EH (cell line): ENCODE results near the gene EZR.
"Not testable (repeated sequence)": the region's sequence is repeated elsewhere in the genome, so short reads cannot be mapped to it uniquely, and the experiment has no call there.

ENCODE experiments used
- DNase-seq: peaks from one replicate; pipeline ENCODE4 v3.0.0-alpha.2; 2015; ENCODE audit warnings: low read depth

Gene EZR

DNA sequence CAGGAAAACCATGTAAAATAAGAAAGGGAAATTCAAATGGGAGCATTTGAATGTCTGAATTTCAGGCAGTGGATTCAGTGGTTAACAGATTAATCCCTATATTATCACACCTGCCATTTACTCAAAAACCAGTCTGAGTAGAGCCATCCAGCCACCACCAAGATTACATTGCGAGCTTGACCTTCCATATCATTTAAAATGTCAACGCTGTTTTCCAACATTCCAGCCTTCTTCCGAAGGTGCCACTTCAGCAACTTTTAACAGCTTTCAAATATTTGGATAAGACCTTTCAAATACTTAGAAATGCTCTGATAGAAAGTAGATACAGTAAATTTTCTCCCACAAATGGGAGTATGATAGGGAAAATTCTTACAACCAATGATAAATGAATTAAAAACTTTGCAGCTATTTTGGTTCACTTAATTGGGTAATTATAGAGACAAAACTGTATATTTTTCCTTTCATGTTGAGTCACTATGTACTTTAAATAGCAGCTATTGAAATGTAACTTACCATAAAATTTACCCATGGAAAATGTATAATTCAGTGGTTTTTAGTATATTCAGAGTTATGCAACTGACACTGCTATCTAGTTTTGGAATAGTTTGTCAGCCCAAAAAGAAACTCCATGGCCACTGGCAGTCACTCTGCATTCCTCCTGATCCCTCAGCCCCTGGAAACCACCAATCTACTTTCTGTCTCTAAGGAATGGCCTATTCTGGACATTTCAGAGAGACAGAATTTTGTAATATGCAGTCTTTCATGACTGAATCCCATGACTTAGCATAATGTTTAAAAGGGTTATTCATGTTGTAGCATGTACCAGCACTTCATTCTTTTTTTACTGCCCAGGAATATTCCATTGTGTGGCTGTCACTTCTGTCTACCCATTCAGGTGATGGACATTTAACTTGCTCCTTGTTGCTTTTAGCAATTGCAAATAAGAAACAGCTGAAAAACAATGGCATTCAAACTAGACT lies 21.5 kb downstream of the EZR start:
- peak; percentile 93 for DNase-seq

DNA sequence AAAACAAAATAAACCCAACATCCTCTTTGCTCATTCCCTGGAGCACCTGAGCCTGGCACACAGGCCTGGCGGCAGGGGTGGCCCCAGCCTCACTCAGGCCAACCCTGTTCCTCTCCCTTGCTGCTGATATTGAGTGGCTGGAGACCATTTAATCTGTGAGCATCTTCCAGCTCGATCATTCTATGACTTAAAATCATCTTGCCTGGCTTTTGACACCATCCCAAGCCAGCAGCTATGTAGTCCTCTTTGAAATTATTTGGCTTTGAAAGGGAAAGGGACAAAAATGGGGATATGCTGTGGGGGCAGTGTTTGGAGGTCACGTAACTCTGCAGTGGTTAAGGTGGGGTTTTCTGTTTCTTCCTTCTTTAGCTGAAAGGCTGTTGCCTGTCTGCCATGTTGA lies 22.8 kb downstream of the EZR start:
- no peak for DNase-seq

DNA sequence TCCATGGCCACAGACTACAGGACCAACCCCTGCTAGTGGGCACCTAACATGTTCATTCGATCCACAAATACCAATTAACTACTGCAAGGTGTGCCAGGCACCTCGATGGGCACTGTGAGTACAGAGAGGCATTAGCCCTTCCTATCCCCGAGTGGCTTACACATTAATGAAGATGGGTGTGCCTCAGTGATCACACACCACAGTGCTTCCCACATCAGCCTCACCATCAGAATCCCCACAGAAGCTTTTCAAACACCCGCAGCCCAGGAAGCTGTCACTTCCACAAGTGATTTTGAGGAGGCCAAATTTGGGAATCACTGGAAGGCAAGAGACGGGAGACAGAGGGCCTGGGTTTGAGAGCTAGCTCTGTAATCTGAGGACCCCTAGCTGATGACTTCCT lies 23.7 kb downstream of the EZR start:
- DNase-seq, result no peak

DNA sequence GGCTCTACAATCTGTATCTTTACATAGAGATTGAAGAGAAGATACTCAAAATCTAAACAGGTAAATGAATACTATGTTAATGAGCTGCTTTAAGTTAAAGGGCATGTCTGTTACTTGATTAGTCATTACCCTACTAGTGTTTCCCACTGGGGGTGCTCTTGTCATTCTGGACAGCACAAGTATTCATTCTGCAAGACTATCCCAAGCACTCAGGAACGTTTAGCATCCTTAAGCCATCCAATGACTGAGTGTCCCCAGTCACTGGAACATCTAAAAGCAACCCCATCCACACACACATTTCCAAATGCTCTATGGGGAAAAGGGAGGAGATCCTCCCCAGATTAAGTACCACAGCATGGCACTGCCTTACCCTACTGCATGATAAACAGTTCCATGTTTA lies 25.7 kb downstream of the EZR start:
- DNase-seq, result peak; percentile 79

DNA sequence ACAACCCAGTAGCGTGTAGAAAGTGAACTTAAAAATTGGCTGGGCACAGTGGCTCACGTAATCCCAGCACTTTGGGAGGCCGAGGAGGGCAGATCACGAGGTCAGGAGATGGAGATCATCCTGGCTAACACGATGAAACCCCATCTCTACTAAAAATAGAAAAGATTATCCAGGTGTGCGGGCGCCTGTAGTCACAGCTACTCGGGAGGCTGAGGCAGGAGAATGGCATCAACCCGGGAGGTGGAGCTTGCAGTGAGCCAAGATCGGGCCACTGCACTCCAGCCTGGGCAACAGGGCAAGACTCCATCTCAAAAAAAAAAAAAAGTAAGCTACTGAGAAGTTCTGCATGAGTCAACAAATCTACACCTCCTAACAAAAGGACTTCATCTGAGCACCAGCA lies 26.7 kb downstream of the EZR start:
- DNase-seq, result not testable (repeated sequence)

DNA sequence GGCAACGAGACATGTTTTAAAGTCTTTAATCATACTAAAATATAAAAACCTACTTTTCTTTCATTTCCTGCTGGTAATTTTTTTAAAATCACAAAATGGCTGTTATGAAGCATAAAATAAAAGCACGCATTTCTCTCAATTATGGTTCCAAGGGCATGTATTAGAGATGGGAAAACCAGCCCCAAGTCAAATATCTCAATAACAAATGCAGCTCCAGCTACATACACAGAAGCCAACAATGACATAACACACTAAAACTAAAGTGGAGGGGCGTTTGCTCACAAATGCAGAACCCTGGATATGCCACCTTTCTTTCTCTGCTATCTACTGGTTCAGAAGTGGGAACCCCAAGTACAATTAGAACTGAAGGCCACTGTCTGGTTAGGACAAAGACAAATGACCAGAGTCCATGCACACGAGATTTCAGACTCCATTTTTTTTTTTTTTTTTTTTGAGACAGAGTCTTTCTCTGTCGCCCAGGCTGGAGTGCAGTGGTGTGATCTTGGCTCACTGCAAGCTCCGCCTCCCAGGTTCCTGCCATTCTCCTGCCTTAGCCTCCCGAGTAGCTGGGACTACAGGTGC lies 27.8 kb downstream of the EZR start:
- no peak for DNase-seq

DNA sequence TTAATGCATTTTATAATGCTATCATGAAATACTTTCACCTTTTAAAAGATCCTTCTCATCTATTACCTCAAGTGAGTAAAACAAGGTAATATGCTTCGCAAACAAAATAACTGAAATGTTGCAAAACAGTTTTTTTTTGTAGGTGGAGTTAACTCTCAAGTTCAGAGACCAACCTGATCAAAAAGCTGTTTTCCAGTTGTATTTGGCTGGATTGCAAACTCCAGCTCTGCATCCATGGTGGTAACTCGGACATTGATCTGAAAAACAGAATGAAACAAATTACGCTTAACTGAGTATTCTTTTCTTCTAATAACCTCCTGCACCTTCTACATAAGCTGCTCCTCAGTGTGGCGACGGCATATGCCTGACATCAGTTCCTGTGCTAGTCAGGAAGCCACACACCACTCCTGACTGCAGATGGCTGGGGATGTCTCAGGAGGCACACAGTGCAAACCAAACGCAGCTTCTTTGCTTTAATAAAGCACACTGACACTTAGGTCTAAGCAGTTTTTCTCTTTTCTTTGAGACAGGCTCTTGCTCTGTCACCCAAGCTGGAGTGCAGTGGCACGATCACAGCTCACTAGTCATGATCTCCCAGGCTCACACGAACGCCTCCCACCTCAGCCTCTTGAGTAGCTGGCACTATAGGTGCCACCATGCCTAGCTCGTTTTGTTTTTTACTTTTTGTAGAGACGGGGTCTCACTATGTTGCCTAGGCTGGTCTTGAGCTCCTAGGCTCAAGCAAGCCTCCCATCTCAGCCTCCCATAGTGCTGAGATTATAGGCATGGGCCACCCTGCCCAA lies 29.9 kb downstream of the EZR start:
- DNase-seq, result no peak

DNA sequence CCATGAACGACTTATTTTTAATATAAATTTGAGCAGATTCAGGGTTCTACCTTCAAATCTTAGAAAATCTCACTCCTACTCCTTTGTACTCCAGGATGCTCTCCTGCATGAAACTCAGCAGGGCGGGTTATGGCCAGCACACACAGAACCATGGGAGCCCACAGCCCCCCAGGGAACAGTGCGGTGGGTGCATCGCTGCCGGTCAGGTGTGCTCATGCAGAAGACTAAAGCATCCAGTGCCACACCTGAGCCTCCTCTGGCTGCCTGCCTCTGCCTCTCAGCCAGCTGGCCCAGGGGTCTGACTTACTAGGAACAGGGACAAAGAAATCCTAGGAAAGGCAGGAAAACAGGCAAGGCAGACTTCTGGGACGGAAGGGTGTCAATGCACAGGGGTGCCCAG lies 31.8 kb downstream of the EZR start:
- no peak for DNase-seq

DNA sequence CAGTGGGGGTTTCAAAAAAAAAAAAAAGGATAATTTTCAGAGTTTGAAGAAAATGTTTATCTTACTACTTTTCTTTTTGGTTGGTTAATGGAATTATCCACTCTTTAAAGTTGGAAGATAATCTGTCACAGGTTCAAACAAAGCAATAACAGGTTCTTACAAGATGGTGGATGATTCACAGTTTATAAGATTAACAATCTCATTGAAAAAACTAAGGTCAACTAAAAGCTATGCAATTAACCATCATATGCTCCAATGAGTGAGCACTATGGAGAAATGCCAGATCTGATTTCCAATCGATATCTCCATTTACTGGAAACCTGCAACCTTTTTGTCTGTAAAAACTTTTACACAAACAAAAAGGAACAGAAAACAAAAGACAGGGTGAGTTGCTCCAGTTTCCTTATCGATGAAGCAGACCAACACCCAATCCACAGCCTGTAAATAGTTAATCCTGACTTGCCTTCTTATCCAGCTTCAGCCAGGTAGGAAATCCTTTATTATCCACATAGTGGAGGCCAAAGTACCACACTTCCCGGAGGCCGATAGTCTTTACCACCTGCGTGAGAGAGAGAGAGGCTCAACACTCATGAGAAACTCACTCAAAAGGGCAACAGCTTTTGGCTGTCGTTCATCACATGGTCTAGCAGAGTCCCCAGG lies 32.4 kb downstream of the EZR start:
- no peak for DNase-seq

DNA sequence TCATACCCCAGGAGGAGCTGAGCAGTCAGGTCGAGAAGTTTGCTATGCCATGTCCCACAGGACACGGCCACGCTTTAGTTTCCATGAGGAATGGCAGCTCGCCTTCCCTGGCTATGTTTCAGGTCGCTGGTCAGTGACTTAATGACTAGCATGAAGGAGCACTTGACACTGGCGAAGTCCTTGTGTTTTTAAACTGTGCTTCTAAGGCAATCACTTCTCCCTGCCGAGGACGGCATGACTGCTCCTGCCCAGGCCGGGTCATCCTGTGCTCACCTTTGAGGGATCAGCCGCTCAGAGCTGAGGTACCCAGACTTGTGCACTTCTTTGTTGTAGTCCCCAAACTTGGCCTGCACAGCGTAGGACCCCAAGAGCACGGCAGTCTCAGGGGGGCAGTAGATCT lies 34.1 kb downstream of the EZR start:
- DNase-seq, result no peak

DNA sequence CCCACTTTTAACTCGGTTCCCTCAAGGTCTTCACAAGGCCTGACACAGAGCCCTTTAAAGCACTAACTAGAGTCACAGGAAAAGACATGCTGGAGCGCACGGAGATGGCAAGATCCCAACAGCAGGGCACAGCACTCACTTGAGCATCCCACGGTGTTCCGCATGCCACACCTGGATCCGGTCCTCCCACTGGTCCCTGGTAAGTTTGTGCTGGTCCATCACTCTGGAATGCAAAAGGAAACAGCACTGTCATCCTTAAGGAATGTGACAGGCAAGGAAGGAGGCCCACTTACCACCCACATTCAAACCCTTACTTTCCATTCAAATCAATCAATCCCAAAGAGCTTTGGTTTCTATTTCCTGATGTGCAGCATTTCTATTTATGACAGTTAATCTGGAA lies 34.7 kb downstream of the EZR start:
- DNase-seq, result peak; percentile 55

DNA sequence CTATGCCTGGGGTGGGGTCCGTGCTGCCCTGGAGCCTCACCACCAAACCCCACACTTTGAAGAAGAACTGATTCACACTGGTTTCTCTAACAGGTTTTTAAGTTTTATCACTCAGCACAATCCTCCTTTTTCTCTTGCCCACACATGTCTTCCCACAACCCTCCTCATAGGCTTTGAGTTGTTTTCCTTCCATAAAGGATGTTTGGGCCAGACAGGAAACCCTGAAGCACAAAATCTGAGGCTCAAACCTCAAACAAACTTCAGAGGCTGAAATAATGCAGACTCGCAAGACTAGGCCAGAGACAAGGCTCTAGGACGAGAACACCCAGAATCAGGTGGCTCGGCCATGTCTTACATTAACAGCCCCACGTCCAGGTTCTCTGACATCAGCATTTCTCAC lies 35.3 kb downstream of the EZR start:
- DNase-seq, result no peak

DNA sequence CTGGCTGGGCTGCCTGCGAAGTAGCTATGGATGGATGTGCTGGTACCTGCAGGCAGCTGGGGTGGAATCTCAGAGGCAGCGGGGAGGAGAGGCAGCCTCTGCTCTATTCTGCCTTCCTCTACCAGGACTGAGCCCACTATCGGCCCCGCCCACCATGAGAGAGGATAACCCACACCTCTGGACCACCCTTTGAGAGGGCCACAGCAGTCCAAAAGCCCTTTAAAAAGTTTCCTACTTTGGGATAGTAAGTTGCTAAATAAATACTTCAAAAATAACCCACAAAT lies 36.1 kb downstream of the EZR start:
- DNase-seq, result no peak

DNA sequence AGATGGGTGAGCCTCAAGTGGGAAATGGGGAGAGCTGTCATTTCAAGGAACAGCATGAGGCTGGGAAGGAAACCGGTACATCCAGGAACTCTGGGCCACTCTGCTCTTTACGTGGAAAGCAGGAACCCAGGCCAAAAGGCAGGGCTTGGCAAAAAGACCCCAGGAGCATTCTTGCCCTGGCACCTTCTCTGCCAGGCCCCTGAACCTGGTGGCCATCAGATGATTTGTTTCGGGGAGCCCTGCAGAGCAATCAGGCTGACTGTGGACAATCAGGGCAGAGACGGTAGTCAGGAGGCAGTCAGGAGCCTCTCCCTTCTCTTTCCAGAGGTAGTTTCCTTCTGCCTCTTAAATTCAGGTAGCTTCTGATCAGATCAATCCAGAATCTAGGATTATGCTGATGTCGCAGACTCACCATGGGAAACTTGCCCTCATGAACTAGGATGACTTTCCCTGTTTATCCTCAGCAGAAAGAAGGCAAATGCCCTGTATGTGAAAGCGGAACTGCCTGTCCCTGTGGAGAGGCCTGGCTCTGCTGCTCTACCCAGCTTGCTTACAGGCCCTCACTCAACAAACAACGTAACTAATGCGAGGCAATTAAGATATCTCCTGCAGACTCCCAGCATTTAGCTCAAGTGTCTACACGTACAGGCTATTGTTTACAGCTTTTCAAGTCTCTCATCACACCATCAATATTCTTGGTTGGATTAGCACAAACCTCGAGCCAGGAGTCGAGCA lies 36.6 kb downstream of the EZR start:
- DNase-seq, result no peak

DNA sequence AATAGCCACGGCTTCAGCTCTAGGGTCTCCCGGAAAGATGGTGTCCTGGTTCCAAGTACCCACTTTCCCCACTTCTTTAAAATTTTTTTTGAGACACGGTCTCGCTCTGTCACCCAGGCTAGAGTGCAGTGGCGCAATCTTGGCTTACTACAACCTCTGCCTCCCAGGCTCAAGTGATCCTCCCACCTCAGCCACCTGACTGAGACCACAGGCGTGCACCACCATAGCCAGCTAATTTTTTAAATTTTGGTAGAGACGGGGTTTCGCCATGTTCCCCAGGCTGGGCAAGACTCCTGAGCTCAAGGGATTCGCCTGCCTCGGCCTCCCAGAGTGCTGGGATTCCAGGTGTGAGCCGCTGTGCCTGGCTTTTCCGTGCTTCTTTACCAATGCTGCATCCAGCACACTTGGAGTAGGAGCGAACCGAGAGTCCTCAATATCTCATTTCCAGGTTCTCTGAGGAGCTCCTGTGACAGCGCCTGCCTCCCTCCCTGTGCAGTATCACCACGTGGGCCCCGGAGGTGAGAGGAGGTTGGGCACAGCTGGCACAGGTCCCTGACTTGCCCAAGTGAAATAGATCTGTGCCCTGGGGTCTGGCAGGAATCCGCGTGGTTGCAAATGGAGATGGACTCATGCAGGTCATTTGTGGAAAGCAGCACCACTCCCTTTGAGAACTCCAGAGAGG lies 37.3 kb downstream of the EZR start:
- DNase-seq, result no peak

DNA sequence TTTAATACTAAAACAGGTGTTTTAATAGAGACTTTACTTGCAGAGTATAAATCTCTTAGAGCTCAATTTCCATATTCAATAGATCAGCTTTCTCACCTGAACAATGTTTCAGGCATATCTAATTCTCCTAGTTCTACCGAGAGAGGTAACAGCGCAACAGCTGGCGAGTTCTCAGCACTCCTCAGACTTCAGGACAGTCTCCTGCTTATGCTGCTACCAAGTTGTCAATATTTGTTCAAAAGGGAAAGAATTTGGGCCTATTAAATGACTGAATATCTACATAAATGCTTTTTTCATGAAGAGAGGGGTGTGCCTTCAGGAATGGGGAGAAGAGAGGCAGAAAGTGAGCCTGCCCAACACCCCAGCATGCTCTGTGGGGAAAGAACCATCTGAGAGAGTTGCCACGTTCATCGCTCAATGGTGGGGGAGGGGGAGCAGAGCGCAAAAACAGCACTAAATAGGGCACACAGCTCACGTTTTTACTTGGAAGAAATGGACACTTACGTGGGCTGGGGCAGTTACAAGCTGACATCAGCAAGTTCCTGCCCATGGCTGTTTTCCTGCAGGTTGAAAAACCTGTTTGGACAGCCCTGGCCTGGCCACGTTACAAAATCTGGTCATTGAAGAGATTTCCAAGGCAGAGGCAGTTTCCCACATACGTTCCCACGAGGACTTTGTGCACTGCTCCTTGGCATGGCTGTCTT lies 38.0 kb downstream of the EZR start:
- no peak for DNase-seq

DNA sequence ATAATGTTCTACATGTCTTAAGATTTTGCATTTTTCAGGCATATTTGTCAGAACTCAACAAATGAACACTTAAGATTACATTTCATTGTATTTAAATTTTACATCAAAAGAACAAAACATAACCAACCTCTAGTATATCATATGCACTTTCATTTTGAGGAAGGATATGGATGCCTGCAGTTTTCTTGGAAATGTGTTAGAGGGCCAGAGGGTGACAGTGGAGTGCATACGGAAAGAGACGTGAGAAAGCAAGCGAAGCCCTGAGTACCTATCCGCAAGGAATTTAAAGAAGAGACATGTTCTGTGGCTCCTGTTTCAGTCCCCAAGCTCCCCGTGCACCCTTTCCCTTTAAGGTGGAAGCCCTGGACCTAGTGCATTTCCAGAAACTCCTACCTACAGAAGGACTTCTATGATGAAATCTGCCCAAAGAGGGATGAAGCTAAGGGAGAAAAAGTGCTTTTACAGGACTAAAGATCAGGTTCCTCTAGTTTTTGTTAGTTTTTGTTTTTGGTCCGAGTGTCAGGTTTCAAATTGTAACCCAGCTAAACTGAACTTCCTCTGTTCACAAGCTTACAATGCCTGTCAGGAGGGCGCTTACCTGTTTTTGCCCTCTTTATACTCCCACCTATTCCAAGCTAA lies 38.8 kb downstream of the EZR start:
- DNase-seq, result no peak

DNA sequence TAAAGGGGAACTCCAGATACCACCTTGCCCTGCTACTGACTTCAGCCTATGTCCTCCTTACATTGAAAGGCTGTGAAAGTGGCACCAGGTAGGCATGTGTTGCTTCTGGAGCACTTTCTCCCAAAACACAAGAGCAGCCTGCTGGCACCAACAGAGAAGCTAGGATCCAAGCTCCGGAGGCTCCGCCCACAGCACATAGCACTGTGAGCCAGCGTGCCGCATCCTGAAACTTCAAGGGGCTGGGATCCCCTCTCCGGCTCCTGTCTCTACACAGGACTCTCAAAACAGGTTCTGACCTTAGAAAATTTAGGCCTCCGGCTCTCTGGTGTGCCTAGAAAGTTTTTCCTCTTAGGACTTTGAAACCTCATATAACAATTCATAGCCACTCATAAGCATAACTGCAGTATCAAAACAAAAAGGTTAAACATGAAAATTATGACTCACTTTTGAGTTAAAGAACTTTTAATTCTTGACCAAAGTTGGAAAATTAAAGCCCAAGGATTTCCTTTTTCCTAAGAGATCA lies 41.1 kb downstream of the EZR start:
- no peak for DNase-seq

DNA sequence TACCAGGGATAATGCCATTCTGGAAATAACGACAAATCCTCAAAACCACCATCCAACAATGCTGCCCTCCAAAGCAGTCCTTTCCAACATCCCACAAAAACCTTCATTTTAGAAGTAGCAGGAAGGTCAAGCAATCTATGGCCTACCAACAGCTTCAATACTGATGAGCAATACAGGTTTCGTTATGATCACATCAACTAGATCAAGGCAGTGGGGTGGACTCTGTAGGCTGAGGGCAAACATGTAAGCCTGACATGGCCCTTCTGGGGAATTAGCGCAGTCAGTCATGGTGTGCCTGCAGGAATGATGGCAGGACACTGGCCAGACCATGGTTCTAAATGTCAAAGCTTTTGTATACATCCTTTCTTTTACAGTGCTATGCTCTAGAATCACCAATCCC lies 41.7 kb downstream of the EZR start:
- DNase-seq, result no peak

DNA sequence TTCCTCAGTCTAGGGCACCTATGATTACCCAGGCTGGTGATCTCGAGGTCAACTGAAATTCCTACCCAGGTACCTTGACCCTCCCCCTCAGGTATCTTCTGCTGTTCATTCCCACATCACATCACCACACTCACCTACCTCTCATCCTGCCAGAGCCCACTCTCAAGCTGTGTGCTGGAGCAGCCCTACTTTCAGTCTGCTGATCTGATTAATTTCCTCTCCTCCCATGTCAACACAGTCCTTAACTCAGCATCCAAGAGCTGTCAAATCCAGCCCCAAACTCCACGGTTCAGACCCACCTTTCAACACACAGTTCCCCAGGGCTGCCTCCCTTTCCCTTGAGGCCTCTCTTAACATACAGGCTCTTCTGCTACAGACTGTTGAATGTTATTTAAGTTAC lies 42.4 kb downstream of the EZR start:
- DNase-seq, result no peak
